WERI-Rb-1 (cell line): ENCODE data around the gene NAT10.

ENCODE experiments used
- DNase-seq: peaks from one replicate; pipeline ENCODE4 v3.0.0-alpha.2; 2020
- H3K27ac ChIP-seq: fragments of 250-450 bp; sonication (Bioruptor Pico); 2 replicates; pipeline ENCODE4 v1.5.1; 2020; ENCODE audit warnings: mild to moderate bottlenecking, moderate library complexity
- H3K27me3 ChIP-seq: fragments of 250-450 bp; sonication (Bioruptor Pico); 2 replicates; pipeline ENCODE4 v1.5.1; 2021; ENCODE audit warnings: mild to moderate bottlenecking, low read depth, moderate library complexity; ENCODE audit not compliant: insufficient read depth, severe bottlenecking
- H3K36me3 ChIP-seq: fragments of 250-450 bp; sonication (Bioruptor Pico); 2 replicates; pipeline ENCODE4 v1.5.1; 2020; ENCODE audit warnings: mild to moderate bottlenecking, moderate library complexity
- H3K4me3 ChIP-seq: 2 replicates; pipeline ENCODE4 v1.5.1; 2011; ENCODE audit warnings: low read depth, mild to moderate bottlenecking, control low read depth, low read length
- H3K9me3 ChIP-seq: fragments of 250-450 bp; sonication (Bioruptor Pico); 2 replicates; pipeline ENCODE4 v1.5.1; 2021; ENCODE audit warnings: mild to moderate bottlenecking, moderate library complexity; ENCODE audit not compliant: severe bottlenecking
- CTCF ChIP-seq: IDR thresholded peaks from 2 replicates; pipeline ENCODE4 v1.5.1; 2011; ENCODE audit warnings: low read depth, mild to moderate bottlenecking, control low read depth, inconsistent platforms, low read length

The NAT10 gene

GRCh38 chr11:34154059-34154875 is 48.8 kb downstream of the NAT10 start:
- Histone ChIP-seq H3K27me3 (no peaks in the 10 kb centered on the region), H3K4me3 (no peak overlapping the region), H3K27ac (no peak overlapping the region), H3K9me3 (no peaks in the 10 kb centered on the region), H3K36me3 (peaks cover 73% of the 10 kb centered on the region)
- no peak for DNase-seq
- no peak for TF ChIP-seq CTCF

- DNase-seq = no peak
- TF ChIP-seq CTCF = no peak
- Histone ChIP-seq H3K36me3 (peaks cover 75% of the 10 kb centered on the region), H3K27ac (no peak overlapping the region), H3K27me3 (no peaks in the 10 kb centered on the region), H3K4me3 (no peak overlapping the region), H3K9me3 (no peaks in the 10 kb centered on the region)
Observed at GRCh38 chr11:34155057-34155756, 49.8 kb downstream of the NAT10 start.

GRCh38 chr11:34155757-34156062 is 50.3 kb downstream of the NAT10 start:
- peaks cover 71% of the 10 kb centered on the region for H3K36me3 ChIP-seq
- H3K27me3 ChIP-seq = no peaks in the 10 kb centered on the region
- H3K4me3 ChIP-seq = no peak overlapping the region
- TF ChIP-seq CTCF = no peak
- H3K27ac ChIP-seq = no peak overlapping the region
- DNase-seq = no peak
- no peaks in the 10 kb centered on the region for H3K9me3 ChIP-seq

- no peaks in the 10 kb centered on the region for H3K27me3 ChIP-seq
- no peak overlapping the region for H3K27ac ChIP-seq
- H3K4me3 ChIP-seq = no peak overlapping the region
- TF ChIP-seq CTCF = no peak
- DNase-seq = no peak
- peaks cover 68% of the 10 kb centered on the region for H3K36me3 ChIP-seq
- H3K9me3 ChIP-seq = no peaks in the 10 kb centered on the region
Observed at GRCh38 chr11:34157163-34157562, 51.7 kb downstream of the NAT10 start.

GRCh38 chr11:34158661-34159060 is 53.2 kb downstream of the NAT10 start:
- Histone ChIP-seq H3K4me3 (no peak overlapping the region), H3K9me3 (no peaks in the 10 kb centered on the region), H3K27me3 (no peaks in the 10 kb centered on the region), H3K27ac (no peak overlapping the region), H3K36me3 (peaks cover 68% of the 10 kb centered on the region)
- no peak for DNase-seq
- TF ChIP-seq CTCF = no peak
